SU-DHL-6 (cell line): ENCODE measurements around the gene VPS50.

Source experiments
- H2AFZ ChIP-seq: fragments of 200-600 bp; sonication (generic); 2 replicates; pipeline ENCODE4 v1.6.1; 2014; ENCODE audit warnings: low read depth, mild to moderate bottlenecking, moderate library complexity, mixed read lengths, antibody characterized with exemption, low read length; ENCODE audit not compliant: severe bottlenecking
- H3F3A ChIP-seq: fragments of 200-600 bp; shearing (Covaris generic); 2 replicates; pipeline ENCODE4 v1.6.0; 2016; ENCODE audit warnings: antibody characterized with exemption, mild to moderate bottlenecking; ENCODE audit not compliant: insufficient read depth
- H3K27ac ChIP-seq: fragments of 200-600 bp; sonication (generic); 2 replicates; pipeline ENCODE4 v1.5.1; 2016; ENCODE audit warnings: low read depth, mild to moderate bottlenecking, low read length, moderate library complexity, mixed read lengths
- H3K27me3 ChIP-seq: fragments of 200-600 bp; sonication (generic), shearing (Covaris generic); 2 replicates; pipeline ENCODE4 v1.6.0; 2014; ENCODE audit warnings: mild to moderate bottlenecking, low read length
- H3K36me3 ChIP-seq: fragments of 200-600 bp; sonication (generic); 2 replicates; pipeline ENCODE4 v1.6.1; 2014; ENCODE audit warnings: mild to moderate bottlenecking, low read length, mixed read lengths
- H3K4me2 ChIP-seq: fragments of 300-600, 200-600 bp; shearing (Covaris generic), sonication (generic); 2 replicates; pipeline ENCODE4 v1.6.0; 2014; ENCODE audit warnings: low read length, low read depth, mild to moderate bottlenecking; ENCODE audit not compliant: poor library complexity, severe bottlenecking
- H3K4me3 ChIP-seq: fragments of 200-600 bp; sonication (generic); 2 replicates; pipeline ENCODE4 v1.5.1; 2014; ENCODE audit warnings: antibody characterized with exemption, low read length, mild to moderate bottlenecking, mixed read lengths; ENCODE audit not compliant: insufficient read depth, poor library complexity, severe bottlenecking
- H3K79me2 ChIP-seq: fragments of 200-600 bp; sonication (generic); 2 replicates; pipeline ENCODE4 v1.6.1; 2014; ENCODE audit warnings: mild to moderate bottlenecking, low read length, moderate library complexity; ENCODE audit not compliant: insufficient read depth
- H3K9ac ChIP-seq: fragments of 200-600 bp; sonication (generic); 2 replicates; pipeline ENCODE4 v1.7.0; 2014; ENCODE audit warnings: mild to moderate bottlenecking, low read length
- H3K9me2 ChIP-seq: fragments of 200-600 bp; sonication (generic); replicated peaks from 2 replicates; pipeline ENCODE4 v1.6.1; 2014; ENCODE audit warnings: low read length; ENCODE audit not compliant: insufficient read depth
- H3K9me3 ChIP-seq: fragments of 200-600 bp; sonication (generic); 2 replicates; pipeline ENCODE4 v1.6.1; 2014; ENCODE audit warnings: low read length, mixed read lengths; ENCODE audit not compliant: insufficient read depth
- H4K20me1 ChIP-seq: fragments of 200-600 bp; sonication (generic); 2 replicates; pipeline ENCODE4 v1.6.1; 2014; ENCODE audit warnings: low read depth, mild to moderate bottlenecking, antibody characterized with exemption, low read length, moderate library complexity, mixed read lengths
- EZH2phosphoT487 ChIP-seq: fragments of 200-600 bp; sonication (generic), shearing (Covaris generic); conservative IDR thresholded peaks from 2 replicates; pipeline ENCODE4 v1.6.1; 2018; ENCODE audit warnings: mild to moderate bottlenecking, antibody characterized with exemption, low read length, moderate library complexity, mixed read lengths
- TF ChIP-seq, protein P1 (sequence below): fragments of 200-600 bp; sonication (generic); IDR thresholded peaks from one replicate; pipeline ENCODE4 v1.5.1; 2017; ENCODE audit warnings: antibody characterized with exemption, mild to moderate bottlenecking, low read length, moderate library complexity; ENCODE audit not compliant: insufficient read depth, poor library complexity, severe bottlenecking

VPS50 gene

GRCh38 chr7:93198472-93198871 is 33.7 kb upstream of the VPS50 start:
- Histone ChIP-seq H3K27ac (no peak overlapping the region), H3K79me2 (no peaks in the 10 kb centered on the region), H3K9ac (no peak overlapping the region), H3K9me3 (no peaks in the 10 kb centered on the region), H3K4me3 (no peak overlapping the region), H2AFZ (no peak overlapping the region), H3F3A (no peaks in the 10 kb centered on the region), H3K4me2 (no peak overlapping the region), H3K9me2 (no peaks in the 10 kb centered on the region), H3K36me3 (no peaks in the 10 kb centered on the region), H4K20me1 (no peaks in the 10 kb centered on the region), H3K27me3 (no peaks in the 10 kb centered on the region)
- TF ChIP-seq, protein P1, sequence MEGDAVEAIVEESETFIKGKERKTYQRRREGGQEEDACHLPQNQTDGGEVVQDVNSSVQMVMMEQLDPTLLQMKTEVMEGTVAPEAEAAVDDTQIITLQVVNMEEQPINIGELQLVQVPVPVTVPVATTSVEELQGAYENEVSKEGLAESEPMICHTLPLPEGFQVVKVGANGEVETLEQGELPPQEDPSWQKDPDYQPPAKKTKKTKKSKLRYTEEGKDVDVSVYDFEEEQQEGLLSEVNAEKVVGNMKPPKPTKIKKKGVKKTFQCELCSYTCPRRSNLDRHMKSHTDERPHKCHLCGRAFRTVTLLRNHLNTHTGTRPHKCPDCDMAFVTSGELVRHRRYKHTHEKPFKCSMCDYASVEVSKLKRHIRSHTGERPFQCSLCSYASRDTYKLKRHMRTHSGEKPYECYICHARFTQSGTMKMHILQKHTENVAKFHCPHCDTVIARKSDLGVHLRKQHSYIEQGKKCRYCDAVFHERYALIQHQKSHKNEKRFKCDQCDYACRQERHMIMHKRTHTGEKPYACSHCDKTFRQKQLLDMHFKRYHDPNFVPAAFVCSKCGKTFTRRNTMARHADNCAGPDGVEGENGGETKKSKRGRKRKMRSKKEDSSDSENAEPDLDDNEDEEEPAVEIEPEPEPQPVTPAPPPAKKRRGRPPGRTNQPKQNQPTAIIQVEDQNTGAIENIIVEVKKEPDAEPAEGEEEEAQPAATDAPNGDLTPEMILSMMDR, result no peak
- no peak for TF ChIP-seq EZH2phosphoT487

GRCh38 chr7:93202594-93203250 is 29.4 kb upstream of the VPS50 start:
- no peak overlapping the region for H3K4me2 ChIP-seq
- no peak overlapping the region for H3K9ac ChIP-seq
- TF ChIP-seq, protein P1, result no peak
- TF ChIP-seq EZH2phosphoT487, result no peak
- H3K27ac ChIP-seq, result no peak overlapping the region
- H3K4me3 ChIP-seq, result no peak overlapping the region
- H3K9me2 ChIP-seq, result no peaks in the 10 kb centered on the region
- no peak overlapping the region for H2AFZ ChIP-seq
- H3K36me3 ChIP-seq, result no peaks in the 10 kb centered on the region
- no peaks in the 10 kb centered on the region for H3K9me3 ChIP-seq
- no peaks in the 10 kb centered on the region for H3F3A ChIP-seq
- H3K27me3 ChIP-seq, result no peaks in the 10 kb centered on the region
- no peaks in the 10 kb centered on the region for H4K20me1 ChIP-seq
- H3K79me2 ChIP-seq, result no peaks in the 10 kb centered on the region

DNA sequence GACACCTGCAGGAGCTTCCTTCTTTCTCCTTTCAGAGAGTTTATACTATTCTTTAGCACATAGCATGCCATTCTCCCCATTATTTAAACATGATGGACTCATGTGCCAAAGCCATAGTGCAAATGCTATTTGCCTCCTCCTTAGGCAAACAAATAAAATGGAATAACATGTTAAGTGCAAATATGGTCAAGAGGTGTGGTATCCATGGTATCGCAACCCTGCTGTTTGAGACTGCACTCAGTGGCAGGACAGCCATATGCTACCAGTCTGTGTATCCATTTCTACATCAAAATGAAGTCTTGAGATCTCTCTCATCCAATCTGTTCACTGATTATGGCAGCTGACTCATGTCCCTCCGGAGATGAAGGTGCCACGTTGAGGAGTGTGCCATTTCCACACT is 28.7 kb upstream of the VPS50 start:
- Histone ChIP-seq H3K79me2 (no peaks in the 10 kb centered on the region), H3K4me3 (no peak overlapping the region), H3K4me2 (no peak overlapping the region), H3F3A (no peaks in the 10 kb centered on the region), H4K20me1 (no peaks in the 10 kb centered on the region), H2AFZ (no peak overlapping the region), H3K27me3 (0 out of 2 replicates have a peak, but pooled peaks cover under 1% of the 10 kb centered on the region), H3K36me3 (no peaks in the 10 kb centered on the region), H3K27ac (no peak overlapping the region), H3K9me3 (no peaks in the 10 kb centered on the region), H3K9ac (no peak overlapping the region), H3K9me2 (no peaks in the 10 kb centered on the region)
- TF ChIP-seq, protein P1, result no peak
- no peak for TF ChIP-seq EZH2phosphoT487
